GM10266 (cell line): ENCODE data around the gene CYB5R4.

Source experiments
- DNase-seq: peaks from one replicate; pipeline ENCODE4 v3.0.0; 2012; ENCODE audit errors: extremely low spot score
- TF ChIP-seq, protein P1 (sequence below): IDR thresholded peaks from 2 replicates; pipeline ENCODE4 v1.5.1; 2012; ENCODE audit warnings: mild to moderate bottlenecking, low read depth; ENCODE audit not compliant: control insufficient read depth, insufficient read depth; ENCODE audit errors: missing control alignments

The CYB5R4 gene

DNA sequence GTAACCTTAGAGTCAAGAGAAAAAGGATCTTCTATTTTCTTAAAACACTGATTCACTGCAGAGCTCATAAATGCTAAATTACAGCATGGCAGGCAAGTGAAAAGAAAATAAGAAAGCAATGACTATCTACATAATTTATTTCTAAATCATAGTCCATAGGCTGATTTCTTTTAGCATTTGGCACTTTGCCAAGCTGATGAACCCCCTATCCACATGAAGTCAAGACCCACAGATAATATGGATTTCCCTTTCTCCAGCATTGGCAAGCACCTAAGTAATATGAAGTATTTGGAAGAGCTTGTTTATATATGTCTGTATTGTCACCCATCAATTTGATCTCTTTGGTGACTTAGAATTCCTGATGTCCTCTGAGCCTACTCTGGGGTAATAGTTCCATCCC lies 126.2 kb downstream of the CYB5R4 start:
- DNase-seq = no peak
- TF ChIP-seq, protein P1, sequence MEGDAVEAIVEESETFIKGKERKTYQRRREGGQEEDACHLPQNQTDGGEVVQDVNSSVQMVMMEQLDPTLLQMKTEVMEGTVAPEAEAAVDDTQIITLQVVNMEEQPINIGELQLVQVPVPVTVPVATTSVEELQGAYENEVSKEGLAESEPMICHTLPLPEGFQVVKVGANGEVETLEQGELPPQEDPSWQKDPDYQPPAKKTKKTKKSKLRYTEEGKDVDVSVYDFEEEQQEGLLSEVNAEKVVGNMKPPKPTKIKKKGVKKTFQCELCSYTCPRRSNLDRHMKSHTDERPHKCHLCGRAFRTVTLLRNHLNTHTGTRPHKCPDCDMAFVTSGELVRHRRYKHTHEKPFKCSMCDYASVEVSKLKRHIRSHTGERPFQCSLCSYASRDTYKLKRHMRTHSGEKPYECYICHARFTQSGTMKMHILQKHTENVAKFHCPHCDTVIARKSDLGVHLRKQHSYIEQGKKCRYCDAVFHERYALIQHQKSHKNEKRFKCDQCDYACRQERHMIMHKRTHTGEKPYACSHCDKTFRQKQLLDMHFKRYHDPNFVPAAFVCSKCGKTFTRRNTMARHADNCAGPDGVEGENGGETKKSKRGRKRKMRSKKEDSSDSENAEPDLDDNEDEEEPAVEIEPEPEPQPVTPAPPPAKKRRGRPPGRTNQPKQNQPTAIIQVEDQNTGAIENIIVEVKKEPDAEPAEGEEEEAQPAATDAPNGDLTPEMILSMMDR = no peak

DNA sequence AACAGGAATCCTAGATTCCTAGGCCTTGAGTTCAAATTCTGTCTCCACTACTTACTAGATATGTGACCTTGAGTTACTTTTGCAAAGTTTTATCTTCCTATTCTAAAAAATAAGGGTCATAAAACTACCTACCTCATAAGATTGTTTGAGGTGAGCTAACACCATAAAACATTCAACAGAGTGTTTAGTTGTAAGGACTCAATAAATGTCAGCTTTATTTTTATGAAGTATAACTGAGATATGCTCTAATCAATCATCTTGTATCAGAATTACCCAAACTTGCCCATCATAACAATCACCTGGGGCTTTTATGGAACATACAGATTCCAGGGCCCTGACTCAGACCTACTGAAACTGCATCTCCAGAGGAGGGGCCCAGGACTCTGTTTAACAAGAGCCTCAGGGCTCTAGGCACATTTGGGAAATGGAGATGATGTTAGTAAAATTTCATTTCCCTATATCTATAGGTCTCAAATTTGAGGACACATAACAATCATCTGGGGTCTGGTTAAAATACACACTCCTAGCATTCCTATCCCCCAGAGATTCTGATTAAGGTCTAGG lies 138.6 kb downstream of the CYB5R4 start:
- TF ChIP-seq, protein P1 = no peak
- no peak for DNase-seq

DNA sequence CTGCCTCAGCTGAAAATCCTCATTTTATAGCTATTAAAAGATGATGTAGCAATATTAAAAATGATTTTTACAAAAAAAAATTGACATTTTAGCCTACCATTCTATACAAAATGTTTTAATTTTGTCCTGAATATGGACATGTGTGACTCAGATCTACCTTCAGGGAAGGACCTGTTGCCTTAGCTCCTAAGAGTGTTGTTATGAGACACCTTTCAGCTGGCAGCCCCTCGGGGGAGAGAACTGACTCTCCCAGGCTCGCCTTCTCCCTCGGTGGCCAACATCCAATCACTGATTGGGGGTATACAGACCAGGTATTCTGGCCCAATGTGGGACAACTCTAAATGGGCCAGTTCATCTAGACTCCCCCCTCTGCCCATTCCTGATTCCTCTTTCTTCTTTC lies 141.6 kb downstream of the CYB5R4 start:
- no peak for DNase-seq
- TF ChIP-seq, protein P1 = no peak

DNA sequence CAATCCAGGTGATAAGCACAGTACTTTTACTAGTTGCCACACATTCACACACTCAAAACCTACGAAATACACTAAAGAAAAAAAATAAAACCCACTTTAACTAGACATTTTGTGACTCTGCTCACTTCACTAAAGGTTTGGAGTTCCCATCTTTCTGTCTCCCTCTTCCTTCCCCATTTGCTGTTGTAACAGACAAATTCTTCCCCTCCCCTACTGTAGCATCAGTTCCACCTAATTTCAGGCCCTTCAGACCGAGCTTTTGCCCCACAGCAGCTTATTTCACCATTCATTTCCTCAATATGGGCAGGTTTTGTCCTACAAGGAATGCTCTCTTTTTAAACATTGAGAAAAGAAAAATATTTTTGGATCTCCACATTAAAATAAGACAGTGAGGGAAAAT lies 142.7 kb downstream of the CYB5R4 start:
- DNase-seq = no peak
- TF ChIP-seq, protein P1 = no peak

DNA sequence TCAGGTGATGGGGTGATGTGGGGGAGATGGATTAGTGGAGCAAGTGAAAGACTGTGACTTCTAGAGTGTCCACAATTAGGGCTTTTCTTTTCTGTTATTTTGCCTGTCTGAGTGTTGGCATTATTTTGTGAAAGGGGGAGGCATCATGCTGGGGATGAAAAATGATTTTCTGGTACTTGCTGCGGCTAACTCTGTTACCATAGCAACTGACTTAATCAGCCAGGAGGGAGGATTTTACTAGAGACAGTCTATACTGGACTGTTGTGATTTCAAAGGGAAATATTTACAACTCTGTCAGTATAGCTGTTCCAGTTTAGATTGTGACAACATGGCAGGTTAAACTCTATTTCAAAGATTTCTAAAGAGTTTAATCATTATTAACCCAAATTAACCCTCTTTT lies 143.6 kb downstream of the CYB5R4 start:
- DNase-seq = no peak
- TF ChIP-seq, protein P1 = no peak

DNA sequence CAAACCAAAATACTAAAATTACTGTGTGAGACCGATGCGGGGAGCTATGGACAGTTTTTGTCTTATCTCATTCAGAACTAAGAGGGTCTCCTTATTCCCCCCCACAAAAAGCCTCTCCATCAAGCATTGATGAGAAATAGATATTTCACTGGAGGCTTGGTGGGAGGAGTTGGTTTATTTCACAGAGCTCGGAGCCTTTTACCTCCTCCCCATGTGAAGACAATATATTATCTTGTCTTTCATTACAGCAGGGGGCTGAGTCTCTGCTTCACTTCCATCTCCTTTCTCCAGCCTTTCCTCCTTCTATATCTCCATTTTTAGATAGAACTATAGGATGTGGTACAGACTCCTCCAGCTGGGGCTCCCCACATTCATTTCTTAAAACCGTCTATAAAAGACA lies 144.2 kb downstream of the CYB5R4 start:
- no peak for DNase-seq
- TF ChIP-seq, protein P1 = no peak

DNA sequence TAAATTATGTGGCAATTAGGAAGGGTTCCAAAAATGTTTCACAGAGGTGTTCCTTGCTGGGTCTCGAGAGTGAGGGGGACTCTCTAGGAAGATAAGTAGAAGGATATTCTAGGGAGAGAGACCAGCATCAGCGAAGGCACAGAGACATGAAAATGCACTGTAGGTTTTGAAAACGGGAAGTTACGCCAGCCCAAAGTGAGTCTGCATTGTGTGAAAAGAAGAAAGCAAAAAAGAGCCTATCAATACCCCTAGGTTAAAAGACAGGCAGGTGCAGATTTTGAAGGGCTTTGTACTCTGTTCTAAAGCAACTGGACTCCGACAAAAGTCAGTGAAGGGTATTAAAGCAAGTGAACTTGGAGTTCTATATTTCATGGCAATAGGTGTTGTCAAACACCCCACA lies 148.4 kb downstream of the CYB5R4 start:
- TF ChIP-seq, protein P1 = no peak
- DNase-seq = no peak
